GM12891 (cell line): ENCODE data around the gene COL20A1.

Experiments
- DNase-seq: peaks from one replicate; pipeline ENCODE4 v3.0.0; 2011; ENCODE audit warnings: low spot score; ENCODE audit not compliant: insufficient read length
- FAIRE-seq: peaks from 2 replicates; lab custom pipeline; 2011; peaks lifted over from hg19 to GRCh38; lab: Jason Lieb, UNC
- PAX5 ChIP-seq: IDR thresholded peaks from 2 replicates; pipeline ENCODE4 v1.6.1; 2011; ENCODE audit warnings: low read length, moderate library complexity, mild to moderate bottlenecking; ENCODE audit not compliant: insufficient read depth, severe bottlenecking
- POLR2A ChIP-seq: IDR thresholded peaks from 2 replicates; pipeline ENCODE4 v1.6.1; 2011; ENCODE audit warnings: low read depth, low read length, control low read depth
- POLR2AphosphoS5 ChIP-seq: IDR thresholded peaks from 2 replicates; pipeline ENCODE4 v1.6.1; 2011; ENCODE audit warnings: low read depth, low read length, control low read depth
- POU2F2 ChIP-seq: IDR thresholded peaks from 2 replicates; pipeline ENCODE4 v1.6.1; 2011; ENCODE audit warnings: low read depth, mild to moderate bottlenecking, control low read depth, low read length, moderate library complexity
- SPI1 ChIP-seq: IDR thresholded peaks from 2 replicates; pipeline ENCODE4 v1.6.1; 2011; ENCODE audit warnings: low read depth, low read length, control low read depth
- TAF1 ChIP-seq: IDR thresholded peaks from 2 replicates; pipeline ENCODE4 v1.6.1; 2011; ENCODE audit warnings: low read depth, low read length, control low read depth

COL20A1 gene

DNA sequence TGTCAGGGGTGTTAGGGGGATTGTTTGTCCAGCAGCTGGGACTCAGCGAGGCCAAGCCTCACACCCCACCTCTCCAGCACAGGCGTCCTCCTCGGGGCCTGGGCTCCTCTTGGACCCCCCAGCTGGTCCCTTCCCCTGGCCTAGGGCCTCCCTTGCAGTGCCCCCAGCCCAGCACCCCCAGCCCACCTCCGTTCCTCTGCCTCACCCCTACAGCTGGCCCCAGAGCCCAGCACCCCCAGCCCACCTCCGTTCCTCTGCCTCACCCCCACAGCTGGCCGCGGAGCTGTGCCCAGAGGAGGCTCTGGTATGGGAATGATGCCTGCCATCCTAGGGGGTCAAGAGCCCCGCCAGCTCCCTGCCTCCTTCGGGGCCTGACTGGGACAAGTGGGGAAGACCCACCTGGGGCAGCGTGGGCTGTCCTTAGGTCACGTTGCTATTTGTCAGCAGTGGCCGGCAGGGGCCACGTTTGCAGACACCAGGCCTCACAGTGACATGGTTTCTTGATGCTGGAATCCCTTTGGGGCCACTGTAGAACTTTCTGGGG is 7.9 kb upstream of the COL20A1 start:
- TF ChIP-seq TAF1 = no peak
- TF ChIP-seq POU2F2 = no peak
- no peak for TF ChIP-seq POLR2A
- TF ChIP-seq POLR2AphosphoS5 = no peak
- no peak for TF ChIP-seq PAX5
- no peak for TF ChIP-seq SPI1
- no peak for DNase-seq
- no peak for FAIRE-seq

DNA sequence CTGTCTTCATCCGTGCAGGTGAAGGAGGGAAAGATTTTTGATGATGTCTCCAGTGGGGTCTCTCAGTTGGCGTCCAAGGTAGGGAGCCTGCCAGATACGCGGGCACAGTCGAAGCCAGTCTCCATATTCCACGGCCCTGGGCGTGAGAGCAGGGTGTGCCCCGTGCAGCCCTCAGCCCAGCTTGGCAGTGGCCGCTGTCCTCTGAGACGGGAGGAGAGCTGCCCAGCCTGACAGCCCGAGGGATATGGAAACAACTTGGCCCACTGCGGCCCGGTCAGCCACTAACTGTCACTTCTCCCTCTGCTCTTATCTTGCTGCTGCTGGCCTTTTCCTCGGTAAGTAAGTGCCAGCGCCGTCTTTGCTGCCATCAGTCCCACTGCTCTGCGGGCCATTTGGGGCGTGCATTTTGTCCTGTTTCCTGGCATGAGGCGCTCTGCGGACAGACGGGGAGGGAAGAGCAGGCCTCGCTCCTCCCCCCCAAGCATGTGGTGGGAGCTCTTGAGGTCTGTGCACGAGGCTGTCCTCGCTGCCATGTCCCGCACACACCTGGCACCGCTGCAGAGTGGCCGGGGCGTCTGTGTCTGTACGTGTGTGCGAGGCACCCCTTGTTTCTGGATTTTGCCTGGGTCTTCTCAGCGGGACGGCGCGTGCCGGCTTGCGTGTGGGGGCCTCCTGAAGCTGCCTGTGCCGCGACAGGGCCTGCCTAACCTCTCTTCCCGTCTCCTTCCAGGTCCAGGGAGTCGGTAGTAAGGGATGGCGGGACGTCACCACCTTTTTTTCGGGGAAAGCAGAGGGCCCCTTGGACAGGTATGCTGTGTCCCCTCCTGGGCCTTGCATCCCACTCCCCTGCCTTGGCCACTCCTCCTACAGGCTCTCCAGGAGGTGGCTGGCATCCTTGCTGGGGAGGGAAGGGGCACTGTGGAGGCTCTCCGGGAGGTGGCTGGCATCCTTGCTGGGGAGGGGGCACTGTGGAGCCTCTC is 7.1 kb upstream of the COL20A1 start:
- TF ChIP-seq TAF1 (no peak), SPI1 (no peak), POU2F2 (no peak), POLR2AphosphoS5 (no peak), POLR2A (no peak), PAX5 (no peak)
- no peak for DNase-seq
- no peak for FAIRE-seq

DNA sequence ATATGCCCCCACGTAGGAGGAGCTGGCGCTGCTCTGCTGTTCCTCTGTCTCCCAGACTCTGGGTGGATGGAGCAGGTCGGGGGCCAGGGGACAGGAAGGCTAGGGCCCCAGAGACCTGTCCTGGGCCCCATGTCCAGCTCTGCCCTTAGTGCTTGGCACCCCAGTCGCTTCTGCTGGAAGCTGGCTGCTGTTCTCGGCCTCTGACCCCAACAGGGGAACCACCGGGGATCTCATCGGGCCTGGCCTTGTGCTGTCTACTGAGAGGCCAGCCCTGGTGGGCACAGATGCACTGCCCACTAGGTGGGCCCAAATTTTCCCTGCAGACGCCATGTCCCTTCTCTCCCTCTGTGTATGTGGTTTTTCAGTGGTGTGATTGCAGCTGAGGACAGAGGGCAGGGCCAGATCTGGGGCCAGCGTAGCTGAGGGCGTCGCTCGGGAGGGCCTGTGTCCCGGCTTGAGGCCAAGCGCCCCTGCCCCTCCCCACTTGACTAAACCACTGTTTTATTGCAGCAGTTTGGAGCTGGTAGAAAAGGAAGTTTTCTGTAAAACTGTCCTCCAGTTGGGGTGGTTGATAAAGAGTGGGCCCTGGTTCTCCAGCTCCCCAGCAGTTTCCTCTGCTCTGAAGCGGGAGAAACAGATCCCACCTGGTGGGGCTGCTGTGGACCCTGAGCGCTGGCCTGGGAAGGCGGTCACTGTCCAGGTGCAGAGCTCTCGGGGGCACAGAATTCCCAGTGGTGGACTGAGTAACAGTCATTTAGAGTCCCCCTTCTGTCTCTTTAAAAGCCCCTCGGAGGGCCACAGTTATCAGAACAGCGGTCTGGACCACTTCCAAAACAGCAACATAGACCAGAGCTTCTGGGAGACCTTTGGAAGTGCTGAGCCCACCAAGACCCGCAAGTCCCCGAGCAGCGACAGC is 5.9 kb upstream of the COL20A1 start:
- FAIRE-seq = no peak
- TF ChIP-seq POLR2AphosphoS5 = no peak
- no peak for TF ChIP-seq POLR2A
- no peak for TF ChIP-seq TAF1
- TF ChIP-seq POU2F2 = no peak
- no peak for TF ChIP-seq SPI1
- no peak for DNase-seq

- TF ChIP-seq TAF1 (no peak), POU2F2 (no peak)
- FAIRE-seq = no peak
- DNase-seq = no peak
These were observed 5.0 kb upstream of the COL20A1 start for GRCh38 chr20:63287697-63288580.

DNA sequence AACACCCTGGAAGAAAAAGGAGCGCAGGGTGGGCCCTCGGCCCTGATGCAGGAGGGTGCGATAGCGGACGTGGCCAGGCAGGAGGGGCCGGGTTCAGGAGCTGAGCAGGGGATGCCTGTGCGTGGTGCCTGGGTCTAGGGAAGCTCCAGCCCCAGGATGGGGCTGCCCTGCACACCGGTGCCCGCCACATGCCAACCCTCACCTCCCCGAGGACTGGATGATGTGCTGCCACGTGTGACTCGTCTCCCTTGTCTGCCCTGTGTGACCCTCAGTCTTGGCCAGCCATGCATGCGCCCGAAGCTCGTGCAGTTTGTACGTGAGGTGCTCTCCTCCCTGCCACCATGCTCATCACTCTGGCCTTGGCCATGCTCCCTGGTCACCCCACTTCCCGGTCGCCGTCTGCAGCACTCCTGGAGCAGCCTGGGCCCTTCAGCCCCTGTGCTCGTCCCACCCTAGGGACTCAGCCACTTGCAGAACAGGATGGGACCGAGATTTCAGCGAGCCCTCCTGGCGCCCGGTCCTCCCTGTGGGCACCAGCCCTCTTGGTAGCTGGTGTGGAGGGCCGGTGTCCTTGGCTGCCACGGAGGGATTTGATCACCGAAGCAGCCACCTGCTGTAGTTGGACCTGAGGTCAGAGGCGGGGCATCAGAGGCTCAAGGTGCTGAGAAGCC is 4.3 kb upstream of the COL20A1 start:
- TF ChIP-seq POLR2A = no peak
- no peak for TF ChIP-seq TAF1
- no peak for TF ChIP-seq POU2F2
- TF ChIP-seq PAX5 = no peak
- TF ChIP-seq SPI1 = no peak
- no peak; the same call in 1 of the 2 replicates for TF ChIP-seq POLR2AphosphoS5
- DNase-seq (no peak), FAIRE-seq (no peak)

GRCh38 chr20:63289311-63290135 is 3.5 kb upstream of the COL20A1 start:
- FAIRE-seq (no peak), DNase-seq (no peak)
- TF ChIP-seq PAX5 (no peak), SPI1 (no peak), POU2F2 (no peak), TAF1 (no peak), POLR2A (no peak), POLR2AphosphoS5 (no peak; the same call in 1 of the 2 replicates)

- no peak for TF ChIP-seq SPI1
- TF ChIP-seq POLR2AphosphoS5 = no peak; the same call in 1 of the 2 replicates
- no peak for TF ChIP-seq POU2F2
- TF ChIP-seq POLR2A = 0 out of 2 replicates have a peak, but pooled peaks have one; percentile 14
- no peak for DNase-seq
- no peak for FAIRE-seq
These were observed 2.8 kb upstream of the COL20A1 start for GRCh38 chr20:63290136-63290676.
